Measurements from ENCODE around the gene EMP1. TPM values are rescaled to one million over a fixed set of nuclear protein-coding genes. Genes with fewer than 3 reads are reported as not detected.
A peak's percentile ranks its signal among the peaks of the same experiment; 100 is the strongest.

The EMP1 gene
- total RNA-seq, 2 experiments from 2014 or later, result 54.4 to 57.3 TPM

- Mint-ChIP-seq H3K9me3 (no peaks in the 10 kb centered on the region), H3K4me1 (ENCODE audit: low read depth) (peaks cover 26% of the 10 kb centered on the region), H3K36me3 (no peaks in the 10 kb centered on the region), H3K4me3 (no peak overlapping the region), H3K27ac (no peak overlapping the region), H3K27me3 (peaks cover 4% of the 10 kb centered on the region)
- ChIA-PET POLR2A (no interaction called here), CTCF (interaction anchor here (4.5 kb wide), 1 partner anchor 18 kb away, joined by 23 read pairs; no protein-coding TSS in a partner anchor)
- DNase-seq, result no peak
- intact Hi-C loops (cut with micrococcal nuclease), result no loop called here
Observed at GRCh38 chr12:13192719-13193118, 3.8 kb upstream of the EMP1 start.

DNA sequence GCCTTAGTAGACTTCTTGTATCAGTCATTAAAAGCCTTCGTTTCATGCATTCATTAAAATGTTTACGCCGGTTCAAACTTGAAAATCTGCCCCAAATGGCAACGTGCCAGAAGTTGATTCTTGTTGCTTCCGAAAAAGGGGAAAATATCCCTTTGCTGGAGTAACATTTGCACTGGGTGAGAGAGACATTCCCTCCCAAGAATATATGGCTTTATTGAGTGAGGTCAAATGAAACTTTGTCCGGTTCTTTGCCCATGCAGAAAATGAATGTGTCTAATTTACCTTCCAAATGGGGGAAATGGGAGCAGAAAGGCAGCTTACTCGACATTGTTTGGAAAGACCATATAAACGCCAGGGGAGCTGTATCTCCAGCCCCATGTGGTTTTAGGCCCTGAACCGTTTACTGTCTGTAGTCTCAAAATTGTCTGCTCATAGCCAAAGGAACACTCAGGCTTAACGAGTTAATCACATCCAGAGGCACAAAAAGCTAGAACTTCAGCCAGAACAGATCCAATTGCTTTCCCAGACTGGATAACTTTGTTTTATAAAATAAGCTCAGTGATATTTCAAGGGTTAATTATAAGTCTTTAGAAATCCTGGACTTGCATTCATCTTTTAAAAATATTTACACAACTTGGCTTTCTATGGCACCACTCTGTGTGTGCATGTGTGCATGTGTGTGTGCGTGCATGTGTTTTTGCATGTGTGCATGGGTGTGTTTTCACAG, 2.9 kb upstream of the EMP1 start:
- intact Hi-C loops (cut with micrococcal nuclease), result no loop called here
- Mint-ChIP-seq H3K36me3 (no peaks in the 10 kb centered on the region), H3K9me3 (no peaks in the 10 kb centered on the region), H3K27ac (no peak overlapping the region), H3K4me1 (ENCODE audit: low read depth) (peaks cover 29% of the 10 kb centered on the region), H3K27me3 (peaks cover 1% of the 10 kb centered on the region), H3K4me3 (no peak overlapping the region)
- no peak for DNase-seq
- POLR2A ChIA-PET, result no interaction called here
- CTCF ChIA-PET, result interaction anchor here (0.8 to 4.5 kb wide), 2 partner anchors 12 to 17 kb away, joined by 3 to 23 read pairs; no protein-coding TSS in a partner anchor

DNA sequence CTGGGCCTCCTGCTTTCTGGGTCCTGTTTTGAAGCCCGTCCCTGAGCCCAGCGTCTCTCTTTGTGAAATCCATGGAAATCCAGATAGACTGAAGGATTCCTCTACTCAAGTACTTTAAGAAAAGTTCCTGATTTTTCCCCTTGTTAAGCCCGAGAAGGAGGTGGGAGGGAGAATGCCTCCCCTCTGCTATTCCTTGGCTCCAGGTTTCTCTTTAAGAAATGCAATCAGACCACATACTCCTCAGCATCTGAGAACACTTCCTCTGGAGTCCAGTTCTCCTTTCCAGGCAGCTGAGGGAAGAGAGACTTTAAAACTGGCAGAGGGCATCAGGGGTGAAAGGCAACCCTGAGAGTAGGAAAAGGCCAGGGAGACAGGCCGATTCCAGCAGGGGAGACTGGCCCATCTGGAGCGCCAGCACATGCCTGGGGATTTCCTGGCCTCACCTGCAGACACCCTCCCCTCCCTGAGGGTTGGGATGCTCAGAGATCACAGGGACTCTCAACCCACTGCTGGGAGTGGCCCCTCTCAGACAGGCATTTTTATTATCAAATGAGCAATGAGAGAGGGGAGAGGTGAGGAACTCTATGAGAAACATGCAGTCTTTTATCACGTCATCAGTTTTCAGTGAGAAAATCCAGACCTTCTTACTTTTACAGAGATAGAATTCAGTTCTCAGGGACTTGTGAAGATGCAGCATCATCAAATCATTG, 2.0 kb upstream of the EMP1 start:
- H3K4me3 Mint-ChIP-seq, result no peak overlapping the region
- H3K36me3 Mint-ChIP-seq, result no peaks in the 10 kb centered on the region
- no peaks in the 10 kb centered on the region for H3K9me3 Mint-ChIP-seq
- POLR2A ChIA-PET, result interaction anchor here (1.3 kb wide), 1 partner anchor 15 kb away, joined by 4 read pairs; no protein-coding TSS in a partner anchor
- intact Hi-C loops (cut with micrococcal nuclease), result loop anchor here (5.0 kb wide), 2 partner anchors 192 to 1173 kb away; partner anchors contain the start of genes ATF7IP and HEBP1
- H3K27ac Mint-ChIP-seq, result no peak overlapping the region
- CTCF ChIA-PET, result interaction anchor here (0.8 to 4.5 kb wide), 2 partner anchors 12 to 16 kb away, joined by 3 to 23 read pairs; no protein-coding TSS in a partner anchor
- H3K27me3 Mint-ChIP-seq, result peaks cover 4% of the 10 kb centered on the region
- DNase-seq, result no peak
- H3K4me1 Mint-ChIP-seq (ENCODE audit: low read depth), result peaks cover 29% of the 10 kb centered on the region

- Mint-ChIP-seq H3K27me3 (peaks cover 4% of the 10 kb centered on the region), H3K4me1 (ENCODE audit: low read depth) (peaks cover 29% of the 10 kb centered on the region), H3K4me3 (no peak overlapping the region), H3K9me3 (no peaks in the 10 kb centered on the region), H3K36me3 (no peaks in the 10 kb centered on the region), H3K27ac (no peak overlapping the region)
- POLR2A ChIA-PET, result interaction anchor here (1.3 to 2.0 kb wide), 4 partner anchors 16 to 94 kb away, joined by 4 to 17 read pairs (median 6); partner anchors contain the start of gene GSG1
- CTCF ChIA-PET, result interaction anchor here (1.5 to 4.1 kb wide), 4 partner anchors 14 to 97 kb away, joined by 5 to 39 read pairs (median 10); no protein-coding TSS in a partner anchor
- intact Hi-C loops (cut with micrococcal nuclease), result loop anchor here (5.0 kb wide), 2 partner anchors 193 to 1172 kb away; partner anchors contain the start of genes ATF7IP and HEBP1
- DNase-seq, result no peak
Observed at GRCh38 chr12:13195250-13195649, 1.3 kb upstream of the EMP1 start.

DNA sequence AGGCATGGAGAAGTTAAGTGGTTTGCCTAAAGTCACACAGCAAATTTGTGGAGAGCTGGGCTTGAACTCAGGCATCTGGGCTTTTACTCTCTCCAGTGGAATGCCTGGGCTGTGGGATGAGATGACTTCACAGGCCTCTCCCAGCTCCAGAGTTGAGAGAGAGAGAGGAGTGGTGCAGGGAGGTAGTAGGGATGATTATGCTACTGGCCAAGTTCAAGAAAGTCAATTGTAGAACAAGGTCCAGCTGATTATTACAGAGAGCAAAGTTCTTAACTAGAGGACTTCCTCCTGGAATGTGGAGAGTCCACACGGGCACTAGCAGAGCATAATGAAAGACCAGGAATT, 769 bp upstream of the EMP1 start:
- intact Hi-C loops (cut with micrococcal nuclease), result loop anchor here (1.0 to 5.0 kb wide), 8 partner anchors 11 to 1172 kb away; partner anchors contain the start of genes ATF7IP, GSG1 and HEBP1
- no peaks in the 10 kb centered on the region for H3K36me3 Mint-ChIP-seq
- DNase-seq, result no peak
- no peaks in the 10 kb centered on the region for H3K9me3 Mint-ChIP-seq
- no peak overlapping the region for H3K4me3 Mint-ChIP-seq
- ChIA-PET POLR2A (interaction anchor here (0.8 to 2.6 kb wide), 7 partner anchors 10 to 297 kb away, joined by 3 to 17 read pairs (median 6); partner anchors contain the start of gene GSG1), CTCF (interaction anchor here (1.5 to 4.1 kb wide), 4 partner anchors 14 to 97 kb away, joined by 5 to 39 read pairs (median 10); no protein-coding TSS in a partner anchor)
- peaks cover 4% of the 10 kb centered on the region for H3K27me3 Mint-ChIP-seq
- H3K27ac Mint-ChIP-seq, result peak overlapping the region; percentile 79
- peaks cover 29% of the 10 kb centered on the region for H3K4me1 Mint-ChIP-seq (ENCODE audit: low read depth)

DNA sequence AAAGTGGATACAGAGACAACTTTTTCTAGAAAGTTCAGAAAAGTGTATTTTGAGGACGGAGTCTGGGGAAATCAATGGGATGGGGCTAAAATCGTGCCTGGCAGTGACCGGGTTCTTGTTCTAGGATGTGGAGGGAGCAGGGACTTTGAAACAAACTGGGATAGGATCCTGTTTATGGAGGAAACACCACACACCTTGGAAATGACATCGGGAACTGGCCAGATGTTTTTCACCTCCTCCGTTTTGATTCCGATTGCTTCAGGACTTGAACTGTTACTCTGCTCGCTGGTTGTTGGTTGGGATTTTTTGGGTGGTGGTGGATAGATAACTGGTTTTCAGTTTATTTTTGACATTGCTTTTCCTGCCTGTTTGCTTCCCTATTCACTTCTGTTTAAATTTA, 506 bp downstream of the EMP1 start:
- Mint-ChIP-seq H3K36me3 (no peaks in the 10 kb centered on the region), H3K4me1 (ENCODE audit: low read depth) (peaks cover 29% of the 10 kb centered on the region), H3K9me3 (no peaks in the 10 kb centered on the region), H3K4me3 (peak overlapping the region; percentile 83), H3K27me3 (peaks cover 4% of the 10 kb centered on the region), H3K27ac (peak overlapping the region; percentile 79)
- CTCF ChIA-PET, result interaction anchor here (0.6 to 4.1 kb wide), 6 partner anchors 9 to 98 kb away, joined by 3 to 39 read pairs (median 9); no protein-coding TSS in a partner anchor
- POLR2A ChIA-PET, result interaction anchor here (0.8 to 2.6 kb wide), 9 partner anchors 14 to 1169 kb away, joined by 3 to 17 read pairs (median 6); partner anchors contain the start of genes ATF7IP and GSG1
- intact Hi-C loops (cut with micrococcal nuclease), result loop anchor here (5.0 kb wide), 2 partner anchors 195 to 1170 kb away; partner anchors contain the start of genes ATF7IP and HEBP1
- no peak for DNase-seq

- H3K4me3 Mint-ChIP-seq, result peak overlapping the region; percentile 83
- H3K27me3 Mint-ChIP-seq, result peaks cover 4% of the 10 kb centered on the region
- ChIA-PET POLR2A (interaction anchor here (0.6 to 2.6 kb wide), 2 partner anchors 13 to 101 kb away, joined by 3 to 11 read pairs; no protein-coding TSS in a partner anchor), CTCF (interaction anchor here (2.1 to 4.1 kb wide), 2 partner anchors 12 to 15 kb away, joined by 9 to 39 read pairs; no protein-coding TSS in a partner anchor)
- H3K9me3 Mint-ChIP-seq, result no peaks in the 10 kb centered on the region
- H3K27ac Mint-ChIP-seq, result peak overlapping the region; percentile 79
- H3K4me1 Mint-ChIP-seq (ENCODE audit: low read depth), result peaks cover 29% of the 10 kb centered on the region
- no peak for DNase-seq
- H3K36me3 Mint-ChIP-seq, result no peaks in the 10 kb centered on the region
- intact Hi-C loops (cut with micrococcal nuclease), result loop anchor here (5.0 kb wide), 2 partner anchors 195 to 1170 kb away; partner anchors contain the start of genes ATF7IP and HEBP1
Observed at GRCh38 chr12:13197526-13198143, 1.1 kb downstream of the EMP1 start.

- peaks cover 29% of the 10 kb centered on the region for H3K4me1 Mint-ChIP-seq (ENCODE audit: low read depth)
- peaks cover 4% of the 10 kb centered on the region for H3K27me3 Mint-ChIP-seq
- no peaks in the 10 kb centered on the region for H3K36me3 Mint-ChIP-seq
- intact Hi-C loops (cut with micrococcal nuclease), result loop anchor here (5.0 kb wide), 2 partner anchors 196 to 1169 kb away; partner anchors contain the start of genes ATF7IP and HEBP1
- ChIA-PET CTCF (interaction anchor here (2.1 to 4.1 kb wide), 2 partner anchors 12 to 14 kb away, joined by 9 to 39 read pairs; no protein-coding TSS in a partner anchor), POLR2A (interaction anchor here (2.6 kb wide), 1 partner anchor 12 kb away, joined by 11 read pairs; no protein-coding TSS in a partner anchor)
- no peaks in the 10 kb centered on the region for H3K9me3 Mint-ChIP-seq
- DNase-seq, result no peak
- H3K4me3 Mint-ChIP-seq, result peak overlapping the region; percentile 83
- H3K27ac Mint-ChIP-seq, result no peak overlapping the region
Observed at GRCh38 chr12:13198241-13198640, 1.7 kb downstream of the EMP1 start.

GRCh38 chr12:13198876-13199275, 2.4 kb downstream of the EMP1 start:
- Mint-ChIP-seq H3K4me1 (ENCODE audit: low read depth) (peaks cover 29% of the 10 kb centered on the region), H3K27ac (no peak overlapping the region), H3K9me3 (no peaks in the 10 kb centered on the region), H3K27me3 (peaks cover 4% of the 10 kb centered on the region), H3K36me3 (no peaks in the 10 kb centered on the region), H3K4me3 (no peak overlapping the region)
- no peak for DNase-seq
- intact Hi-C loops (cut with micrococcal nuclease), result loop anchor here (5.0 kb wide), 2 partner anchors 197 to 1168 kb away; partner anchors contain the start of genes ATF7IP and HEBP1
- ChIA-PET CTCF (interaction anchor here (2.1 to 4.1 kb wide), 2 partner anchors 11 to 14 kb away, joined by 9 to 39 read pairs; no protein-coding TSS in a partner anchor), POLR2A (no interaction called here)

- Mint-ChIP-seq H3K4me1 (ENCODE audit: low read depth) (peaks cover 32% of the 10 kb centered on the region), H3K9me3 (no peaks in the 10 kb centered on the region), H3K27me3 (peaks cover 4% of the 10 kb centered on the region), H3K27ac (no peak overlapping the region), H3K36me3 (no peaks in the 10 kb centered on the region), H3K4me3 (peak overlapping the region; percentile 18)
- intact Hi-C loops (cut with micrococcal nuclease), result loop anchor here (5.0 kb wide), 2 partner anchors 197 to 1168 kb away; partner anchors contain the start of genes ATF7IP and HEBP1
- ChIA-PET POLR2A (no interaction called here), CTCF (interaction anchor here (3.0 kb wide), 1 partner anchor 12 kb away, joined by 22 read pairs; no protein-coding TSS in a partner anchor)
- no peak for DNase-seq
Observed at GRCh38 chr12:13199592-13199991, 3.1 kb downstream of the EMP1 start.

DNA sequence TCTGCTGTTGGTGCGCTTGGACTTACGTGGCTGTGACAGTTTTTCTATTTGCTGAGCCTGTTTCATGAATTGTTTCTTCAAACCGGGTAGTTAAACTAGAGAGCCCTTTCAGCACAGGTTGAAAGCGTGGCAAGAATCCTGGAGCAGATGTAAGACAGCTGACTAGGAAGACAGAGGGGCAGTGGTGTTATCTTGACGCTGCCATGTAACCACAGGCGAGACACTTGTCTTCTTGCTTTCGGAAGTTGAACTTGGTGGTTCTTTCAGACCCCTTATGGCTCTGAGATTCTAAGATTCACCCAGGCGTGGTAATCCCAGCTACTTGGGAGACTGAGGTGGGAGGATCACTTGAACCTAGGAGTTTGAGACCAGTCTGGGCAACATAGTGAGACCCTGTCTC, 4.3 kb downstream of the EMP1 start:
- POLR2A ChIA-PET, result no interaction called here

More for the DNA sequence above, 4.3 kb downstream of the EMP1 start:
- H3K27ac Mint-ChIP-seq, result no peak overlapping the region
- no peak for DNase-seq
- H3K9me3 Mint-ChIP-seq, result no peaks in the 10 kb centered on the region
- peaks cover 4% of the 10 kb centered on the region for H3K27me3 Mint-ChIP-seq
- CTCF ChIA-PET, result interaction anchor here (3.0 kb wide), 1 partner anchor 11 kb away, joined by 22 read pairs; no protein-coding TSS in a partner anchor
- H3K36me3 Mint-ChIP-seq, result no peaks in the 10 kb centered on the region
- intact Hi-C loops (cut with micrococcal nuclease), result loop anchor here (10.0 kb wide), 1 partner anchor 846 kb away; the partner anchor contains the start of genes BORCS5 and MANSC1
- peaks cover 31% of the 10 kb centered on the region for H3K4me1 Mint-ChIP-seq (ENCODE audit: low read depth)
- no peak overlapping the region for H3K4me3 Mint-ChIP-seq

All from activated CD4-positive, alpha-beta memory T cell treated with anti-CD3 and anti-CD28 coated beads for 36 hours (primary cell).